A549 (cell line): ENCODE results near the gene PLCD1.

ENCODE experiments used
- CTCF ChIP-seq: fragments of >200 bp; sonication (Bioruptor Twin); formaldehyde crosslinking; IDR thresholded peaks from 3 replicates; pipeline ENCODE4 v1.5.1; 2016
- EP300 ChIP-seq, 2 experiments: fragments of >200 bp; sonication (Bioruptor Twin); formaldehyde crosslinking; IDR thresholded peaks; 2 replicates in 1 of 2; 3 replicates in 1 of 2; pipeline ENCODE4 v1.6.1; 2016 to 2017
- FOSB ChIP-seq: fragments of 250-450 bp; sonication (Bioruptor Pico); IDR thresholded peaks from 2 replicates; pipeline ENCODE4 v1.5.0; 2020; ENCODE audit warnings: mild to moderate bottlenecking, moderate library complexity
- HDAC2 ChIP-seq: fragments of 200-600 bp; sonication (generic); IDR thresholded peaks from 2 replicates; pipeline ENCODE4 v1.6.1; 2016
- JUN ChIP-seq, 2 experiments: fragments of >200 bp; sonication (Bioruptor Twin); formaldehyde crosslinking; IDR thresholded peaks; 2 replicates in 1 of 2; 3 replicates in 1 of 2; pipeline ENCODE4 v1.6.1; 2016 to 2017
- KDM1A ChIP-seq: fragments of 200-600 bp; sonication (generic); IDR thresholded peaks from 2 replicates; pipeline ENCODE4 v1.6.1; 2016; ENCODE audit warnings: low read depth, mild to moderate bottlenecking
- MYC ChIP-seq: IDR thresholded peaks from 2 replicates; pipeline ENCODE4 v1.6.1; 2012; ENCODE audit warnings: mild to moderate bottlenecking, inconsistent platforms, low read length, improper control_type of control experiment, borderline replicate concordance
- NR3C1 ChIP-seq: fragments of >200 bp; sonication (Bioruptor Twin); formaldehyde crosslinking; IDR thresholded peaks from 3 replicates; pipeline ENCODE4 v1.6.1; 2017
- POLR2A ChIP-seq: IDR thresholded peaks from 2 replicates; pipeline ENCODE4 v1.6.1; 2012; ENCODE audit warnings: mild to moderate bottlenecking, low read length
- RAD21 ChIP-seq, 2 experiments: fragments of >200 bp in 1 of 2; sonication (Bioruptor Twin) in 1 of 2; formaldehyde crosslinking in 1 of 2; IDR thresholded peaks in 1 of 2; conservative IDR thresholded peaks in 1 of 2; 2 replicates in 1 of 2; 3 replicates in 1 of 2; pipeline ENCODE4 v1.6.1; 2012 to 2018; ENCODE audit warnings: inconsistent platforms in 1 of 2
- RCOR1 ChIP-seq: fragments of 150-350 bp; IDR thresholded peaks from 2 replicates; pipeline ENCODE4 v1.6.1; 2014; ENCODE audit warnings: antibody characterized with exemption, low read length, low read depth
- RFX5 ChIP-seq: fragments of 450-650 bp; IDR thresholded peaks from 2 replicates; pipeline ENCODE4 v1.7.1; 2014; ENCODE audit warnings: antibody characterized with exemption, mild to moderate bottlenecking, moderate library complexity
- RNF2 ChIP-seq: fragments of 200-600 bp; sonication (generic); IDR thresholded peaks from 2 replicates; pipeline ENCODE4 v1.6.1; 2016; ENCODE audit warnings: low read depth, mild to moderate bottlenecking, antibody characterized with exemption, moderate library complexity, borderline replicate concordance
- SMC3 ChIP-seq: fragments of >200 bp; sonication (Bioruptor Twin); formaldehyde crosslinking; IDR thresholded peaks from 3 replicates; pipeline ENCODE4 v1.6.1; 2018; ENCODE audit warnings: inconsistent platforms

GRCh38 chr3:37979541-37980461 is 49.6 kb downstream of the PLCD1 start:
- TF ChIP-seq CTCF (no peak), RNF2 (no peak), RAD21 (conservative IDR thresholded peaks at IDR 0.05 in 1 of 2, IDR thresholded peaks at IDR 0.05 in 1 of 2) (no peak), SMC3 (no peak), KDM1A (no peak), POLR2A (no peak), JUN (IDR thresholded peaks at IDR 0.05) (no peak), MYC (no peak), HDAC2 (no peak), FOSB (CRISPR knock-in tag) (no peak), RCOR1 (no peak), RFX5 (no peak), EP300 (IDR thresholded peaks at IDR 0.05) (no peak), NR3C1 (no peak)
